DMS79 (cell line): ENCODE measurements around the gene CCDC138.

ENCODE experiments used
- DNase-seq: peaks from one replicate; lab custom pipeline; 2025; lab: John Stamatoyannopoulos, UW

CCDC138 gene

GRCh38 chr2:108918156-108918874 is 131.7 kb downstream of the CCDC138 start:
- no peak for DNase-seq

- no peak for DNase-seq
Observed at GRCh38 chr2:108918941-108919341, 132.4 kb downstream of the CCDC138 start.

GRCh38 chr2:108919571-108920373 is 133.2 kb downstream of the CCDC138 start:
- DNase-seq = no peak

GRCh38 chr2:108920686-108921085 is 134.1 kb downstream of the CCDC138 start:
- no peak for DNase-seq

- DNase-seq = no peak
Observed at GRCh38 chr2:108921096-108922030, 134.8 kb downstream of the CCDC138 start.

- no peak for DNase-seq
Observed at GRCh38 chr2:108922141-108922915, 135.8 kb downstream of the CCDC138 start.

DNA sequence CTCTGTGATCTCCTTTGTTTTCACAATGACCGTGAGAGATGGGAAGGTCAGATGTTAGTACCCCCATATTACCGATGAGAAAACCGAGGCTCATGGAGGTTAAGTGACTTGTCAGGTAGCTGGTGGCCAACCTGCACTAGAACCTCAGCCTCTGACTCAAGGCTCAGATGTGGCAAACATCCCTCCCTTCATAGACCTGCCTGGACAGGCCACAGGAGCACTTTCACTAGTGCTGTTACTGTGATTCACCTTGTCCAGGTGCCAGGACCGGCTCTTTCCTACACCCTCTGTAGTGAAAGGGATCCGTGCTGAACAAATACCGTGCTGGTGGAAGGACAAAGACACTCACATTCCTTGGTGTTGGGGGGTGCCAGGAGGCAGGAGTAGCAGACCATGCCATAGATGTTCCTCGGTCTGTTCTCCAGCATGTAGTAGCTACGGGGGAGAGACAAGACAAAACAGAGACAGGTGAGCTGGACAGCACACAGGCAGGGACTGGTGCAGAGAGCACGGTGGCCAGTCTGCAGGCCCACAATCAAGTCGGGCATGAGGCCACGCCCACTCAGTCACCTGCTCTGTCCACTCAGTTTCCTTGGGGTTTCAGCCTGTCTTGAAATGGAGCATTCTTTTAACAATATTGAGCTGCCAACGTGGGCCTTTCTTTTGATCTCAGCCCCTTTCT is 136.6 kb downstream of the CCDC138 start:
- no peak for DNase-seq

- DNase-seq = no peak
Observed at GRCh38 chr2:108923736-108924579, 137.4 kb downstream of the CCDC138 start.

DNA sequence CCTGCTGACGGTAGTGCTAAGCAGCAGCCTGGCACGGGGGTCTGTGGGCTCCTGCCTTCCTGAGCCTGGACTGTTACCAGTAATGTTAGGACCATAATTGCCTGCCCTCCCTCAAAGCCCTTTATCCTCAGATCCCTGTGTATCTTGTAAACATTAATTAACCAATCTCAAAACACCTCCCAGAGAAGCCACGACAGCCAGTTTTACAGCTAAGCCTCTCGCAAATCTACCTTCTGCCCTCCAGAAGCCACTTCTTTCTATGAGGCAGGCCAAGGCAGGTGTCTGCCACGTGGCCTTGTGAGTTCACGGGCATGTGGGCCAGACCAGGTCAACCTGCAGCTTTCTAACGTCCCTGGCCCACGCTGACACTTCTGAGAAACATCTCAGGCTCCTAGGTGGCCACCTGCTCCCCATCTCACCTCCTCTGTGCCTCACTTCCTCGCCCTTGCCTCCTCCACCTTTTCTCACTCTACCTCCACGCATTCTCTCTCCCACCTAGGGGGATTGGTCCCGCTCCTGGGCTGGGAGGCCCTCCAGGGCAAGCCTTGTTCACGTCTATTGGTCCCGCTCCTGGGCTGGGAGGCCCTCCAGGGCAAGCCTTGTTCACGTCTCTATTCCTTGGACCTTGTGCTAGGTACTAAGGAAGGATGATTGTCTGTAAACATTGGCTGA is 138.1 kb downstream of the CCDC138 start:
- DNase-seq = no peak

GRCh38 chr2:108925286-108925685 is 138.7 kb downstream of the CCDC138 start:
- no peak for DNase-seq

GRCh38 chr2:108925735-108926134 is 139.2 kb downstream of the CCDC138 start:
- DNase-seq = no peak
